Caco-2 (cell line): Measurements from ENCODE around the gene RANBP10. TPM values are rescaled to one million over a fixed set of nuclear protein-coding genes. Genes with fewer than 3 reads are reported as not detected.

ENCODE experiments used
- BruUV-seq: library from RNA; stranded (reverse); fragments of 400-500 nt; replicated peaks from 2 replicates; lab custom pipeline; 2021; lab: Mats Ljungman, UMichigan
- CTCF ChIA-PET: fragments of 300-600 bp; sonication (Branson Sonifier 250); formaldehyde crosslinking; loops from one replicate; lab custom pipeline; 2022; ENCODE audit warnings: antibody characterized with exemption; lab: Charles Lee
- POLR2A ChIA-PET: fragments of 300-600 bp; sonication (Branson Sonifier 250); formaldehyde crosslinking; loops from one replicate; lab custom pipeline; 2022; ENCODE audit warnings: antibody characterized with exemption; lab: Charles Lee
- DNase-seq, 2 experiments: peaks; one replicate each; pipeline versions ENCODE4 v3.0.0 to v3.0.0-alpha.2; 2020 to 2022
- H3K27me3 ChIP-seq: replicated peaks from 2 replicates; pipeline ENCODE4 v1.6.0; 2011; ENCODE audit warnings: low read length; ENCODE audit not compliant: control insufficient read depth, insufficient read depth
- H3K36me3 ChIP-seq: 2 replicates; pipeline ENCODE4 v1.5.1; 2011; ENCODE audit warnings: low read length; ENCODE audit not compliant: control insufficient read depth, insufficient read depth
- H3K4me1 ChIP-seq: fragments of 250-450 bp; sonication (Bioruptor Pico); 2 replicates; pipeline ENCODE4 v1.5.1; 2020; ENCODE audit warnings: mild to moderate bottlenecking
- H3K4me3 ChIP-seq: 2 replicates; pipeline ENCODE4 v1.5.1; 2011; ENCODE audit warnings: low read depth, mild to moderate bottlenecking, control low read depth, low read length
- H3K9me3 ChIP-seq: fragments of 250-450 bp; sonication (Bioruptor Pico); 2 replicates; pipeline ENCODE4 v1.5.1; 2020; ENCODE audit warnings: mild to moderate bottlenecking, moderate library complexity
- H3K27ac Mint-ChIP-seq: one replicate; pipeline ENCODE4 v1.8.0; 2022; ENCODE audit warnings: mixed read lengths; ENCODE audit not compliant: unreplicated experiment
- H3K27me3 Mint-ChIP-seq: one replicate; pipeline ENCODE4 v1.8.0; 2022; ENCODE audit warnings: mixed read lengths; ENCODE audit not compliant: insufficient read depth, unreplicated experiment
- H3K36me3 Mint-ChIP-seq: one replicate; pipeline ENCODE4 v1.8.0; 2022; ENCODE audit warnings: mild to moderate bottlenecking, mixed read lengths; ENCODE audit not compliant: insufficient read depth, unreplicated experiment
- H3K4me1 Mint-ChIP-seq: one replicate; pipeline ENCODE4 v1.8.0; 2022; ENCODE audit warnings: low read depth, mixed read lengths; ENCODE audit not compliant: unreplicated experiment
- H3K4me3 Mint-ChIP-seq: one replicate; pipeline ENCODE4 v1.8.0; 2022; ENCODE audit warnings: mild to moderate bottlenecking, moderate library complexity, mixed read lengths; ENCODE audit not compliant: unreplicated experiment
- H3K9me3 Mint-ChIP-seq: one replicate; pipeline ENCODE4 v1.8.0; 2022; ENCODE audit warnings: mixed read lengths; ENCODE audit not compliant: unreplicated experiment
- CTCF ChIP-seq, 2 experiments: fragments of 200-600 bp in 1 of 2; IDR thresholded peaks; 1 replicate in 1 of 2; 2 replicates in 1 of 2; pipeline versions ENCODE4 v1.5.1 to v1.8.0; 2011 to 2022; ENCODE audit warnings: antibody characterized with exemption in 1 of 2, control low read depth in 1 of 2, inconsistent platforms in 1 of 2, low read depth in 1 of 2, low read length in 1 of 2, mild to moderate bottlenecking in 1 of 2, moderate library complexity in 1 of 2; ENCODE audit not compliant: insufficient read depth in 1 of 2, severe bottlenecking in 1 of 2, unreplicated experiment in 1 of 2
- intact Hi-C: fragments of 100-400 bp; cut with micrococcal nuclease; formaldehyde crosslinking; loops from one replicate; pipeline ENCODE4 v1.10.0; 2022; ENCODE audit not compliant: unreplicated experiment
- total RNA-seq: library from RNA; stranded (reverse); gene quantifications from 2 replicates; pipeline ENCODE4 v1.2.3, GENCODE V29; 2022

Gene RANBP10
- total RNA-seq, 1 experiment from 2014 or later, result 21.8 TPM

- no peaks in the 10 kb centered on the region; the same call in 1 of the 2 replicates for H3K36me3 ChIP-seq
- H3K27ac Mint-ChIP-seq, result no peak overlapping the region
- peaks cover 6% of the 10 kb centered on the region for H3K4me1 Mint-ChIP-seq
- no TSS peak for BruUV-seq
- intact Hi-C loops, result no loop called here
- no peaks in the 10 kb centered on the region for H3K9me3 Mint-ChIP-seq
- no peaks in the 10 kb centered on the region for H3K4me1 ChIP-seq
- no peaks in the 10 kb centered on the region for H3K27me3 ChIP-seq
- ChIA-PET POLR2A (no interaction called here), CTCF (no interaction called here)
- H3K9me3 ChIP-seq, result peaks cover 4% of the 10 kb centered on the region; the same call in 1 of the 2 replicates
- H3K27me3 Mint-ChIP-seq, result no peaks in the 10 kb centered on the region
- TF ChIP-seq CTCF (IDR thresholded peaks at IDR 0.05; ENCODE audit: insufficient read depth in 1 of 2, low read depth in 1 of 2, low read length in 1 of 2, severe bottlenecking in 1 of 2, unreplicated experiment in 1 of 2), result no peak
- H3K36me3 Mint-ChIP-seq, result peaks cover 14% of the 10 kb centered on the region
- H3K4me3 ChIP-seq, result no peak overlapping the region
- no peak for DNase-seq
- no peak overlapping the region for H3K4me3 Mint-ChIP-seq
Observed at GRCh38 chr16:67779256-67780014, 26.9 kb downstream of the RANBP10 start.

- H3K27me3 Mint-ChIP-seq, result no peaks in the 10 kb centered on the region
- no TSS peak for BruUV-seq
- H3K4me1 ChIP-seq, result no peaks in the 10 kb centered on the region
- H3K4me3 ChIP-seq, result no peak overlapping the region
- ChIA-PET POLR2A (no interaction called here), CTCF (interaction anchor here (1.5 kb wide), 1 partner anchor 41 kb away, joined by 4 read pairs; no protein-coding TSS in a partner anchor)
- H3K4me1 Mint-ChIP-seq, result peaks cover 10% of the 10 kb centered on the region
- H3K9me3 Mint-ChIP-seq, result no peaks in the 10 kb centered on the region
- H3K4me3 Mint-ChIP-seq, result no peak overlapping the region
- H3K36me3 Mint-ChIP-seq, result peaks cover 20% of the 10 kb centered on the region
- intact Hi-C loops, result no loop called here
- TF ChIP-seq CTCF (IDR thresholded peaks at IDR 0.05; ENCODE audit: insufficient read depth in 1 of 2, low read depth in 1 of 2, low read length in 1 of 2, severe bottlenecking in 1 of 2, unreplicated experiment in 1 of 2), result no peak
- H3K36me3 ChIP-seq, result peaks cover 4% of the 10 kb centered on the region; the same call in 1 of the 2 replicates
- H3K27ac Mint-ChIP-seq, result no peak overlapping the region
- DNase-seq, result no peak
- H3K9me3 ChIP-seq, result peaks cover 4% of the 10 kb centered on the region; the same call in 1 of the 2 replicates
- no peaks in the 10 kb centered on the region for H3K27me3 ChIP-seq
Observed at GRCh38 chr16:67775273-67775672, 31.1 kb downstream of the RANBP10 start.

GRCh38 chr16:67774457-67774853 is 31.9 kb downstream of the RANBP10 start:
- no peak overlapping the region for H3K4me3 Mint-ChIP-seq
- H3K36me3 Mint-ChIP-seq, result peaks cover 24% of the 10 kb centered on the region
- no peaks in the 10 kb centered on the region for H3K27me3 Mint-ChIP-seq
- no peaks in the 10 kb centered on the region for H3K4me1 ChIP-seq
- no peaks in the 10 kb centered on the region for H3K9me3 Mint-ChIP-seq
- no peak for TF ChIP-seq CTCF (IDR thresholded peaks at IDR 0.05; ENCODE audit: insufficient read depth in 1 of 2, low read depth in 1 of 2, low read length in 1 of 2, severe bottlenecking in 1 of 2, unreplicated experiment in 1 of 2)
- DNase-seq, result no peak
- peak overlapping the region; percentile 51 for H3K27ac Mint-ChIP-seq
- no peak overlapping the region for H3K4me3 ChIP-seq
- H3K9me3 ChIP-seq, result peaks cover 4% of the 10 kb centered on the region; the same call in 1 of the 2 replicates
- peaks cover 10% of the 10 kb centered on the region for H3K4me1 Mint-ChIP-seq
- ChIA-PET POLR2A (no interaction called here), CTCF (interaction anchor here (1.5 kb wide), 1 partner anchor 42 kb away, joined by 4 read pairs; no protein-coding TSS in a partner anchor)
- intact Hi-C loops, result no loop called here
- H3K27me3 ChIP-seq, result no peaks in the 10 kb centered on the region
- H3K36me3 ChIP-seq, result peaks cover 4% of the 10 kb centered on the region; the same call in 1 of the 2 replicates
- no TSS peak for BruUV-seq
